MCF 10A (cell line): ENCODE results near the gene CDK14. TPM values are rescaled to one million over a fixed set of nuclear protein-coding genes. Genes with fewer than 3 reads are reported as not detected.

Experiments
- BruUV-seq: library from RNA; stranded (reverse); fragments of 400-500 nt; replicated peaks from 2 replicates; lab custom pipeline; 2021; lab: Mats Ljungman, UMichigan
- CTCF ChIA-PET: fragments of 300-600 bp; sonication (Branson Sonifier 250); formaldehyde crosslinking; extraction: SDS; loops from one replicate; lab custom pipeline; 2021; ENCODE audit warnings: antibody characterized with exemption, inconsistent platforms; lab: Yijun Ruan, JAX
- POLR2A ChIA-PET: fragments of 300-600, 350-650 bp; sonication (Branson Sonifier 250); formaldehyde crosslinking; extraction: SDS; loops from one replicate; lab custom pipeline; 2020; ENCODE audit warnings: antibody characterized with exemption, inconsistent platforms; lab: Yijun Ruan, JAX
- DNase-seq: peaks from one replicate; pipeline ENCODE4 v3.0.0-alpha.2; 2018; ENCODE audit not compliant: unreplicated experiment
- H3K27ac Mint-ChIP-seq: one replicate; pipeline ENCODE4 v1.8.0; 2022; ENCODE audit warnings: mild to moderate bottlenecking, low read depth, mixed read lengths; ENCODE audit not compliant: unreplicated experiment
- H3K27me3 Mint-ChIP-seq: one replicate; pipeline ENCODE4 v1.8.0; 2022; ENCODE audit warnings: mixed read lengths; ENCODE audit not compliant: insufficient read depth, unreplicated experiment
- H3K36me3 Mint-ChIP-seq: one replicate; pipeline ENCODE4 v1.8.0; 2022; ENCODE audit warnings: mild to moderate bottlenecking, moderate library complexity, mixed read lengths; ENCODE audit not compliant: insufficient read depth, unreplicated experiment
- H3K4me1 Mint-ChIP-seq: one replicate; pipeline ENCODE4 v1.8.0; 2022; ENCODE audit warnings: mixed read lengths; ENCODE audit not compliant: insufficient read depth, unreplicated experiment
- H3K4me3 Mint-ChIP-seq: one replicate; pipeline ENCODE4 v1.8.0; 2022; ENCODE audit warnings: mild to moderate bottlenecking, moderate library complexity, mixed read lengths; ENCODE audit not compliant: unreplicated experiment
- H3K9me3 Mint-ChIP-seq: one replicate; pipeline ENCODE4 v1.8.0; 2022; ENCODE audit warnings: mixed read lengths; ENCODE audit not compliant: unreplicated experiment
- CTCF ChIP-seq: fragments of 200-600 bp; IDR thresholded peaks from one replicate; pipeline ENCODE4 v1.8.0; 2022; ENCODE audit warnings: antibody characterized with exemption, mild to moderate bottlenecking; ENCODE audit not compliant: unreplicated experiment
- intact Hi-C: fragments of 100-400 bp; cut with micrococcal nuclease; formaldehyde crosslinking; loops from 2 replicates; pipeline ENCODE4 v1.14.1; 2022
- total RNA-seq: library from RNA; stranded (reverse); gene quantifications from 2 replicates; pipeline ENCODE4 v1.2.3, GENCODE V29; 2022

CDK14 gene
- total RNA-seq, 1 experiment from 2014 or later: 32.0 TPM

DNA sequence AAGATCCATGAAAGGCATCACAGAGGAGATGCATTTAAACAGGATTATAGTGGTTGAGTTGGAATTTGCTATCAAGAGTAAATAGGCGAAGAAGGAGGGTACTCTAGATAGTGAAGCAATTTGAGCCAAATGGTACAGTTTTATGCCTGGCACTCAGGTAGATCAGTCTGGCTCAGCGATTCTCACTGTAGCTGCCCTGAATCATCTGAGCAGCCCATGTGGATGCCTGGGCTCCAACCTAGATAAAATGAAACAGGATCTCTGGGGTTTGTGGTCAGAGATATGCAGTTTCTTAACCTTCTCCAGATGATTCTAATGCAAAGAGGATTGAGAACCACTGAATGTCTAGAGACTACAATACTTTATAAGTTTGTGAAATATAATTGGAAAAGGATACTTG lies 386.1 kb downstream of the CDK14 start:
- POLR2A ChIA-PET: no interaction called here

GRCh38 chr7:90984692-90985091 lies 388.6 kb downstream of the CDK14 start:
- Mint-ChIP-seq H3K9me3 (no peaks in the 10 kb centered on the region), H3K27me3 (no peaks in the 10 kb centered on the region), H3K36me3 (peaks cover 16% of the 10 kb centered on the region), H3K4me3 (no peak overlapping the region), H3K27ac (no peak overlapping the region), H3K4me1 (no peaks in the 10 kb centered on the region)
- no peak for TF ChIP-seq CTCF
- ChIA-PET CTCF (interaction anchor here (0.6 kb wide), 1 partner anchor 892 kb away, joined by 3 read pairs; no protein-coding TSS in a partner anchor), POLR2A (no interaction called here)
- no peak for DNase-seq
- no TSS peak for BruUV-seq
- intact Hi-C loops: no loop called here

More for the DNA sequence above, 386.1 kb downstream of the CDK14 start:
- DNase-seq: no peak
- Mint-ChIP-seq H3K27me3 (no peaks in the 10 kb centered on the region), H3K27ac (no peak overlapping the region), H3K36me3 (peaks cover 16% of the 10 kb centered on the region), H3K4me3 (no peak overlapping the region), H3K9me3 (peaks cover 10% of the 10 kb centered on the region), H3K4me1 (no peaks in the 10 kb centered on the region)
- CTCF ChIA-PET: no interaction called here
- no TSS peak for BruUV-seq
- intact Hi-C loops: no loop called here
- no peak for TF ChIP-seq CTCF

DNA sequence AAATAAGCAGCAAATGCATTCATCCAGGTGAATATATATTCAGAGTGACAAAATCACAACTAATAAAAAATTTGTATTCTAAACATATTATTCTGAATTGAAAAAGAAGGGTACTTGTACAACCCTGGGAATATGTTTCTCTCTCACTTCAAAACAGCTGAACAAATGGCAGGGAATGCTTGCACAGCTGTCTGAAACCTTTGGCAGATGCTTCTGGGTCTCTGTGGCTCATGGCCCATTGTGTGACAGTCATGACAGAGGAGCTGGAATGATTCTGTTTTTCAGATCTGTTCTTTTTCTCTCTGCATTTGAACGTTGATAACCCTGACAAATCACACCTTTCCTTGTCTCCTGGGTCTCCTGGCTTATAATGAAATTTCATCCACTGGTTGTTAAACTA lies 392.4 kb downstream of the CDK14 start:
- POLR2A ChIA-PET: no interaction called here
- no peaks in the 10 kb centered on the region for H3K27me3 Mint-ChIP-seq
- no peaks in the 10 kb centered on the region for H3K9me3 Mint-ChIP-seq
- H3K4me1 Mint-ChIP-seq: no peaks in the 10 kb centered on the region
- TF ChIP-seq CTCF: no peak
- BruUV-seq: no TSS peak
- DNase-seq: no peak
- intact Hi-C loops: no loop called here
- peaks cover 14% of the 10 kb centered on the region for H3K36me3 Mint-ChIP-seq
- no peak overlapping the region for H3K4me3 Mint-ChIP-seq
- CTCF ChIA-PET: no interaction called here
- no peak overlapping the region for H3K27ac Mint-ChIP-seq

DNA sequence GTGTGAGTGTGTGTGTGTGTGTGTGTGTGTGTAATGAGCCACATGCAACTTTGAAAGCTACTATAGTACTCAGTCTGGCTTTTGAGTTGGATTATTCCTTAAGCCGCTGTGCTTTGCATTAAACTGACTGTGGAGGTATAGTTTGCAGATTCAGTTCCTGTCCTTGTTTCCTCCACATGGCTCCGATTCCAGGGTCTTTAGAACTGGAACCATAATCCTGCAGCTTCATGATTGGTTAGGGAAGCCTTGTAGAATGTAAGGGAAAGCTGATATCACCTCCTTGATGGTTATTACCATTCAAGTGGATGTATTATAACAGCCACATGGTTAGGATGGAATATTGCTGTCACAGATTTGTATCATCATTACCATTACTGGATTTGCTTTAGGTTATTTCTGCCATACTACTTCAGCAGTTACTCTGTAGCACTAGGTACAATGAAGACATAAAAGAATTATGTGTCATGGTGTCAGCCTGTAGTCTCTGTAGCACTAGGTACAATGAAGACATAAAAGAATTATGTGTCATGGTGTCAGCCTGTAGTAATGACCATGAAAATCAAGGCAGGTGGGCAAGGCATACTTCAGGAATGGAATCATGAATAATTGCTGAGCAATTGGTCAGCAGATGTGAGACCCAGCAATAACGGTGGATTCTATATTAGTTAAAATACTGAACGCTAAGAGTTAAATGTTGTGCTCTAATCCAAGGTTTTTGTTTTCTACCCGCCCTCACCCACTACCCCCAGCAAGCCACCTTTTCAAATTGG lies 393.1 kb downstream of the CDK14 start:
- BruUV-seq: no TSS peak
- no peak overlapping the region for H3K27ac Mint-ChIP-seq
- ChIA-PET CTCF (no interaction called here), POLR2A (interaction anchor here (1.2 kb wide), 1 partner anchor 17 kb away, joined by 3 read pairs; no protein-coding TSS in a partner anchor)
- H3K27me3 Mint-ChIP-seq: no peaks in the 10 kb centered on the region
- intact Hi-C loops: no loop called here
- peaks cover 7% of the 10 kb centered on the region for H3K36me3 Mint-ChIP-seq
- DNase-seq: no peak
- no peaks in the 10 kb centered on the region for H3K4me1 Mint-ChIP-seq
- H3K9me3 Mint-ChIP-seq: no peaks in the 10 kb centered on the region
- H3K4me3 Mint-ChIP-seq: no peak overlapping the region
- TF ChIP-seq CTCF: no peak
